HL-60 (cell line): ENCODE measurements around the gene TPGS1.

Experiments used
- DNase-seq, 2 experiments: peaks; one replicate each; pipeline ENCODE4 v3.0.0-alpha.2; 2010 to 2020; ENCODE audit warnings: low read depth in 1 of 2, low spot score in 1 of 2
- H3K27ac ChIP-seq: fragments of 250-450 bp; sonication (Bioruptor Pico); replicated peaks from 2 replicates; pipeline ENCODE4 v1.5.1; 2020; ENCODE audit warnings: mild to moderate bottlenecking, moderate library complexity
- H3K27me3 ChIP-seq: fragments of 250-450 bp; sonication (Bioruptor Pico); 2 replicates; pipeline ENCODE4 v1.5.1; 2021; ENCODE audit warnings: mild to moderate bottlenecking, moderate library complexity; ENCODE audit not compliant: insufficient read depth, poor library complexity, severe bottlenecking
- H3K4me3 ChIP-seq: replicated peaks from 2 replicates; pipeline ENCODE4 v1.5.1; 2011; ENCODE audit warnings: mild to moderate bottlenecking, control low read depth, low read length; ENCODE audit not compliant: insufficient read depth
- GABPA ChIP-seq: IDR thresholded peaks from 2 replicates; pipeline ENCODE4 v1.6.1; 2012; ENCODE audit warnings: low read depth
- POLR2AphosphoS5 ChIP-seq: IDR thresholded peaks from 2 replicates; pipeline ENCODE4 v1.6.1; 2012; ENCODE audit warnings: low read depth
- SPI1 ChIP-seq: IDR thresholded peaks from 2 replicates; pipeline ENCODE4 v1.6.1; 2012; ENCODE audit warnings: low read depth, mild to moderate bottlenecking, borderline replicate concordance
- TF ChIP-seq, protein P1 (sequence below): IDR thresholded peaks from 2 replicates; pipeline ENCODE4 v1.6.1; 2012; ENCODE audit warnings: low read depth; ENCODE audit not compliant: insufficient replicate concordance
- TF ChIP-seq, protein P2 (sequence below): IDR thresholded peaks from one replicate; pipeline ENCODE4 v1.5.1; 2011; ENCODE audit warnings: low read length, control low read depth, inconsistent platforms; ENCODE audit not compliant: insufficient read depth

Gene TPGS1

DNA sequence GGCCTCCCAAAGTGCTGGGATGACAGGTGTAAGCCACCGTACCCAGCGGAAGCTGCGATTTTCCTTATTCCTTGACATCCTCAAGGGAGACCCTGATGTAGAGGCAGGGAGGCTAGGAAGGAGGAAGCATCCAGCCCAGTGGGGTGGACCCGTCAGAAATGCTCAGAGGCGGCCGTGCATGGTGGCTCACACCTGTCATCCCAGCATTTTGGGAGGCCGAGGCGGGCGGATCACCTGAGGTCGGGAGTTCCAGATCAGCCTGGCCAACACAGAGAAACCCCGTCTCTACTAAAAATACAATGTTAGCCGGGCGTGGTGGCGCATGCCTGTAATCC lies 48.1 kb downstream of the TPGS1 start:
- no peak for DNase-seq
- TF ChIP-seq POLR2AphosphoS5 (no peak), SPI1 (no peak), GABPA (no peak)
- TF ChIP-seq, protein P1, sequence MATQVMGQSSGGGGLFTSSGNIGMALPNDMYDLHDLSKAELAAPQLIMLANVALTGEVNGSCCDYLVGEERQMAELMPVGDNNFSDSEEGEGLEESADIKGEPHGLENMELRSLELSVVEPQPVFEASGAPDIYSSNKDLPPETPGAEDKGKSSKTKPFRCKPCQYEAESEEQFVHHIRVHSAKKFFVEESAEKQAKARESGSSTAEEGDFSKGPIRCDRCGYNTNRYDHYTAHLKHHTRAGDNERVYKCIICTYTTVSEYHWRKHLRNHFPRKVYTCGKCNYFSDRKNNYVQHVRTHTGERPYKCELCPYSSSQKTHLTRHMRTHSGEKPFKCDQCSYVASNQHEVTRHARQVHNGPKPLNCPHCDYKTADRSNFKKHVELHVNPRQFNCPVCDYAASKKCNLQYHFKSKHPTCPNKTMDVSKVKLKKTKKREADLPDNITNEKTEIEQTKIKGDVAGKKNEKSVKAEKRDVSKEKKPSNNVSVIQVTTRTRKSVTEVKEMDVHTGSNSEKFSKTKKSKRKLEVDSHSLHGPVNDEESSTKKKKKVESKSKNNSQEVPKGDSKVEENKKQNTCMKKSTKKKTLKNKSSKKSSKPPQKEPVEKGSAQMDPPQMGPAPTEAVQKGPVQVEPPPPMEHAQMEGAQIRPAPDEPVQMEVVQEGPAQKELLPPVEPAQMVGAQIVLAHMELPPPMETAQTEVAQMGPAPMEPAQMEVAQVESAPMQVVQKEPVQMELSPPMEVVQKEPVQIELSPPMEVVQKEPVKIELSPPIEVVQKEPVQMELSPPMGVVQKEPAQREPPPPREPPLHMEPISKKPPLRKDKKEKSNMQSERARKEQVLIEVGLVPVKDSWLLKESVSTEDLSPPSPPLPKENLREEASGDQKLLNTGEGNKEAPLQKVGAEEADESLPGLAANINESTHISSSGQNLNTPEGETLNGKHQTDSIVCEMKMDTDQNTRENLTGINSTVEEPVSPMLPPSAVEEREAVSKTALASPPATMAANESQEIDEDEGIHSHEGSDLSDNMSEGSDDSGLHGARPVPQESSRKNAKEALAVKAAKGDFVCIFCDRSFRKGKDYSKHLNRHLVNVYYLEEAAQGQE = no peak
- TF ChIP-seq, protein P2, sequence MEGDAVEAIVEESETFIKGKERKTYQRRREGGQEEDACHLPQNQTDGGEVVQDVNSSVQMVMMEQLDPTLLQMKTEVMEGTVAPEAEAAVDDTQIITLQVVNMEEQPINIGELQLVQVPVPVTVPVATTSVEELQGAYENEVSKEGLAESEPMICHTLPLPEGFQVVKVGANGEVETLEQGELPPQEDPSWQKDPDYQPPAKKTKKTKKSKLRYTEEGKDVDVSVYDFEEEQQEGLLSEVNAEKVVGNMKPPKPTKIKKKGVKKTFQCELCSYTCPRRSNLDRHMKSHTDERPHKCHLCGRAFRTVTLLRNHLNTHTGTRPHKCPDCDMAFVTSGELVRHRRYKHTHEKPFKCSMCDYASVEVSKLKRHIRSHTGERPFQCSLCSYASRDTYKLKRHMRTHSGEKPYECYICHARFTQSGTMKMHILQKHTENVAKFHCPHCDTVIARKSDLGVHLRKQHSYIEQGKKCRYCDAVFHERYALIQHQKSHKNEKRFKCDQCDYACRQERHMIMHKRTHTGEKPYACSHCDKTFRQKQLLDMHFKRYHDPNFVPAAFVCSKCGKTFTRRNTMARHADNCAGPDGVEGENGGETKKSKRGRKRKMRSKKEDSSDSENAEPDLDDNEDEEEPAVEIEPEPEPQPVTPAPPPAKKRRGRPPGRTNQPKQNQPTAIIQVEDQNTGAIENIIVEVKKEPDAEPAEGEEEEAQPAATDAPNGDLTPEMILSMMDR = no peak
- no peaks in the 10 kb centered on the region for H3K27me3 ChIP-seq
- H3K4me3 ChIP-seq = no peak overlapping the region
- no peak overlapping the region for H3K27ac ChIP-seq

DNA sequence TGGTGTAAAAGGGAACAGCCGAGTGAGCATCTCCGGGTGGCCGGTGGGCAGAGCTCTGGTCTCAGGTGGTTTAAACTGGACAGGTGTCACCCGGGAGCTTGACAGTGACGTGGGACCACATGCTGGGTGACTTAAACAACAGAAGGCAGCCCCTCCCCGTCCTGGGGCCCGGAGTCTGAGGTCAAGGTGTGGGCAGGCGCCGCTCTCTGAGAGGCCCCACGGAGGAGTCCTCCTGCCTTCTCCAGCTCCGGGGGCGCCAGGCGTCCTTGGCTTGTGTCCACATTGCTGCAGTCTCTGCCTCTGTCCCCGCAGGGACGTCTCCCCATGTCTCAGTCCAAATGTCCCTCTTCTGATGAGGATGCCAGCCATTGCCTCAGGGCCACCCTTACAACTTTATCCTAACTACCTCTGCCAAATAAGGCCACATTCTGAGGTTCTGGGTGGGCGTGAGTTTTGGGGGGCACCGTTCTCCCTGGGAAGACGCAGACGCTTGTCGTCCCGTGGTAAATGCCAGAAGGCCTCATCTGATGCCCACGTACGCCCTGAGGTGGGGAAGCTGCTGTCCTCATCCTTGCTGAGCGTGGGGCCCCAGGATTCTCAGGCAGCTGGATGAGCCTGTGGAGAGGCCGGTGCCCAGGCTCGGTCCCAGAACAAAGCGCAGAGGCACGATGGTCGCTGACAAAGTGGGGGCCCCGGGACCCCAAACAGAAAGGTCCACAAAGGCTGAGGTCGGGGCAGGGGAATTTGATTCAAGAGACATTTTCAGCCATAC lies 49.5 kb downstream of the TPGS1 start:
- TF ChIP-seq, protein P2 = no peak
- TF ChIP-seq GABPA (no peak), SPI1 (no peak), POLR2AphosphoS5 (no peak)
- TF ChIP-seq, protein P1 = no peak
- DNase-seq = peak in 1 of 2 experiments; percentile 31
- Histone ChIP-seq H3K27me3 (no peaks in the 10 kb centered on the region), H3K27ac (0 out of 2 replicates have a peak overlapping the region, but pooled peaks have one; percentile 12), H3K4me3 (no peak overlapping the region)

DNA sequence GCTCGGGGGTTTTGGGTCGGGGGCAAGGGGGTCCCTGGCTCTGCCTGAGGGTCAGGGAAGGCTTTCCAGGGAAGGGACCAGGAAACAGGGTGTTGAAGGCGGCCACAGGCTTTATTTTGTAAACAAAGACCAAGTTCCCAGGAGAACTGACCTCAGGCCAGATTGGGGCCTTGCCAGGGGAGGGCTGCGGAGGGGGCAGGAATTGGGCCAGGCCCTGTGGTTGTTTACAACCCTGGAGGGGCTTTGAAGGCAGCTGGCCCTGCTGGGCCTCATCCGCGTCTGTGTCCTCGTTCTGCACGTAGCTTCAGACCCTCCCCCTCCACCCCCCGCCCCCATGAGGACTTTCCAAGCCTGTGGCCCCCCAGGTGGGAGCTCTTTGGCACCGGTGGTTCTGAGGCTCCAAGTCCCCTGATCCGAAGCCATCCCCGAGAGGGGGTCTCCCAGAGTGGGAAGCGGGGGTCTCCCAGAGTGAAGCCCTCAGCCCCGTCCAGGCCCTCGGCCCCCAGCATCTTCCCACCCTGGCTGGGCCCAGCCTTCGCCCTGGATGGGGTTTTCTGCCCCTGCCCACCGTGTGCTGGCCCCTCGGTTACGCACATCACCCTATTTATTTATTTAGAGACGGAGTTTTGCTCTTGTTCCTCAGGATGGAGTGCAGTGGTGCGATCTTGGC lies 51.6 kb downstream of the TPGS1 start:
- TF ChIP-seq POLR2AphosphoS5 = peak; percentile 9; the same call in 1 of the 2 replicates
- TF ChIP-seq SPI1 = no peak
- TF ChIP-seq, protein P2 = no peak
- TF ChIP-seq, protein P1 = no peak
- TF ChIP-seq GABPA = no peak
- no peak overlapping the region for H3K27ac ChIP-seq
- DNase-seq = no peak
- no peak overlapping the region for H3K4me3 ChIP-seq
- no peaks in the 10 kb centered on the region for H3K27me3 ChIP-seq
